Measurements from ENCODE around the gene TBX10.

DNA sequence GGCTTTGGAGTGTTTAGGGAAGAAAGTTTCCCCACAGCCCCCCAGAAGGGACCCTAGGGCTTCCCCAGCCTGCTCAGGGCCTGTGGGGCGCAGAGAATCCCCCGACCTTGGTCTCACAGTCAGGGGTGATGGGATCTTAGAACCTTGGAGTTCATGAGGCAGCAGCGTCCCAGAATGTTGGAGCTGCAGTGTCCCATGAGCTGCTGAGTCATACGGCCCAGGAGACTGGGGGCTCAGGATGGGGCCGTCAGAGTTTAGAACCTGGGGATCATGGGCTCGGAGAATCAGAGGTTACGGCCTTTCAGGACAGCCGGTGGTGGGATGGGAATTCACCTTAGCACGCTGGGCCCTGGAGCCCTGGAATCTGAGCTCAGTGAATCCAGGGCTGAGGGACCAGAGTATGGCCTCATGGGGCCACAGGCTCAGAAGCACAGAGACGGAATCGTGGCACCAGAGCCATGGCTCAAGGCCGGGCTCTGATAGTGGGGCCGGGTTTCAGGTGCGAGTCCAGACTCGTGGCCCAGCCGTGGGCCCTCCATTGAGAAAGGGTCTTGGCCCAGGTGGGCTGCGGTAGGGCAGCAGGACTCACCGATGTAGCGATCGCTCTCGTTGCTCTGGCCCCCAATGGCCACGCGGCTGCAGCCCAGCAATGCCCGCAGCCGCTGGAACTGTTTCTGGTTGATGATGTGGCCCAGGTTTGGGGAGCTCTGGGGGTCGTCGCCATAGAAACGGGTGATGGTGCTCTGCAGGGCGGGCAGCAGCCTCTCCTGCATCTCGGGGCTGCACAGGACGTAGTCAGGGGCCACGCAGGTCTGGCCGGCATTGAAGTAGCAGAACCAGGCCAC is 25.4 kb upstream of the TBX10 start:
- TF ChIP-seq, protein P1, sequence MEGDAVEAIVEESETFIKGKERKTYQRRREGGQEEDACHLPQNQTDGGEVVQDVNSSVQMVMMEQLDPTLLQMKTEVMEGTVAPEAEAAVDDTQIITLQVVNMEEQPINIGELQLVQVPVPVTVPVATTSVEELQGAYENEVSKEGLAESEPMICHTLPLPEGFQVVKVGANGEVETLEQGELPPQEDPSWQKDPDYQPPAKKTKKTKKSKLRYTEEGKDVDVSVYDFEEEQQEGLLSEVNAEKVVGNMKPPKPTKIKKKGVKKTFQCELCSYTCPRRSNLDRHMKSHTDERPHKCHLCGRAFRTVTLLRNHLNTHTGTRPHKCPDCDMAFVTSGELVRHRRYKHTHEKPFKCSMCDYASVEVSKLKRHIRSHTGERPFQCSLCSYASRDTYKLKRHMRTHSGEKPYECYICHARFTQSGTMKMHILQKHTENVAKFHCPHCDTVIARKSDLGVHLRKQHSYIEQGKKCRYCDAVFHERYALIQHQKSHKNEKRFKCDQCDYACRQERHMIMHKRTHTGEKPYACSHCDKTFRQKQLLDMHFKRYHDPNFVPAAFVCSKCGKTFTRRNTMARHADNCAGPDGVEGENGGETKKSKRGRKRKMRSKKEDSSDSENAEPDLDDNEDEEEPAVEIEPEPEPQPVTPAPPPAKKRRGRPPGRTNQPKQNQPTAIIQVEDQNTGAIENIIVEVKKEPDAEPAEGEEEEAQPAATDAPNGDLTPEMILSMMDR (IDR thresholded peaks at IDR 0.05; ENCODE audit: borderline replicate concordance, extremely low read depth, low read length, poor library complexity, severe bottlenecking), result no peak
- no peak for TF ChIP-seq EZH2 (IDR thresholded peaks at IDR 0.05; ENCODE audit: borderline replicate concordance, low read depth, low read length, severe bottlenecking)

Data from DND-41 (cell line).